SH-SY5Y (cell line): ENCODE measurements around the gene CREG2.

ENCODE experiments used
- GATA2 ChIP-seq: IDR thresholded peaks from 2 replicates; pipeline ENCODE4 v1.6.1; 2011; ENCODE audit warnings: mild to moderate bottlenecking, low read depth, low read length
- GATA3 ChIP-seq: IDR thresholded peaks from 2 replicates; pipeline ENCODE4 v1.6.1; 2011; ENCODE audit warnings: low read depth, mild to moderate bottlenecking, low read length, moderate library complexity

DNA sequence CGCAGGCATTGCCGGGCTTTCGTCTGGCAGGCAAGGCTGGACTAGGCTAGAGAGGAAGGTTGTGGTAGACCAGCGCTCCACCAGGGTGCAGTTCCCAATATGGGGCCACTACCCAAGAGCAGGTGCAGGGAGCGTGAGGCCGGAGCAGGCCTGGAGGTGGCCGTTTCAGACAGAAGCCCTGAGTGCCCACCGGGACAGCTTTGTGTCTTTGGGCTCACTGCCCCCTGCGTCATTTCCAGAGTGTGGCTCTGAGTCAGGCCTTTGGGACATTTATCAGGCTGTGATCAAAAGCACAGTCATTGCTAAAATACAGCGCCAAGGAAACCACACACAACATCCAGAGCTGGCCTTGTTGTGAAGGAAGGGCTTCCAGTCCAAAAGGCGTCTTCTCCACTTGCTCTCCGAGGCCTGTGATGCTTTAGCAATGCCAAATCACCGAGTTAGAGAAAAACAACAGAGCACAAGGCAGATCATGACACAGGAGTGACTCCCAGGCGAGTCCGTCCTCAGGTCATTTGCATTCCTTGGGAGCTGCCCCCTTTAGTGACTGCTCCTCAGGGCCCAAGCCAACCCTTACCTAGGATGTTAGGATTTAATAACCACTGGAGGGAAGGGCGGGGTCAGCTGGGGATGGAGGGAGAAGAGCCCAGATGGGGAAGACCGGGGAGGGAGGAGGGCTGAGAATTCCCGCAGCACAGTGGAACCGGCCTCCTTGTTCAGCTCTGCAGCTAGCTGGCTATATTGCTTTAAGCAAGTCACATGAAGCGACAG lies 45.3 kb upstream of the CREG2 start:
- TF ChIP-seq GATA3 (no peak), GATA2 (no peak)
